GM21381 (cell line): ENCODE measurements around the gene RBM26.

Source experiments
- ATAC-seq: cut with Tn5 transposase; IDR thresholded peaks from one replicate; pipeline ENCODE4 v1.9.1; 2021; ENCODE audit warnings: mild to moderate bottlenecking, moderate library complexity; ENCODE audit not compliant: unreplicated experiment

RBM26 gene

DNA sequence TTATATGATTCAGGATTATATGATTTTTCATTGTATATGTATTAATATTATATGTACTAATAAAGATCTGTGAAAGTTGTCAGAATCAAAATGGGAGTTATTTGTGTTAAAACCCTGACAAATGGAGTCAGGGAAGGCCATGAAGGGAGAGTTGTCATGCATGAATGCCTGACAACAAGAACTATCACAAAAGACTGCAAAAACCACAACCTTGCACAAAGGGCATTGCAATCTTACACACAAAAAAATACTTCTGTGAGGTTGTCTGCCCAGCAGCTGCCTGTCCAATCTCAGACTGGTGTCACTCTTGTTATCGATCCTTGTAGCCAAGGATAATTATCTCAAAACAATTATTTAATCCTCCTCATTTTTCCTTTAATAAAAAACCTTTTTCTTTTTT is 21.2 kb upstream of the RBM26 start:
- ATAC-seq: no peak

- peak; percentile 75 for ATAC-seq
Observed at GRCh38 chr13:79423801-79424642, 18.0 kb upstream of the RBM26 start.

- ATAC-seq: no peak
Observed at GRCh38 chr13:79423340-79423739, 17.3 kb upstream of the RBM26 start.

GRCh38 chr13:79419365-79419764 is 13.3 kb upstream of the RBM26 start:
- ATAC-seq: no peak

- no peak for ATAC-seq
Observed at GRCh38 chr13:79417741-79418140, 11.7 kb upstream of the RBM26 start.

DNA sequence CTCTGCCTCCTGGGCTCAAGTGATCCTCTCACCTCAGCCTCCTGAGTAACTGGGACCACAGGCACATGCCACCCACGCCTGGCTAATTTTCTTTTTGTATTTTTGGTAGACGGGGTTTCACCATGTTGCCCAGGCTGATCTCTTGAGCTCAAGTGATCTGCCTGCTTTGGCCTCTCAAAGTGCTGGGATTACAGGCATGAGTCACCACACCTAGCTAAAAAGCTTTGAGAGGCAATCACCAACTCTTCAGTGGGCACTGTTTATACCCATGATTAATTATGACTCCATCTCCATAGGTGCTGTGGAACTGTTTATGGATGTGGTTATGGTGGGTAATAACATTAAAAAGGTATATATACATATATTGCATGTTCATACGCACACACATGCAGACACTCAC is 7.5 kb upstream of the RBM26 start:
- ATAC-seq: no peak

- ATAC-seq: no peak
Observed at GRCh38 chr13:79409828-79410227, 3.8 kb upstream of the RBM26 start.

DNA sequence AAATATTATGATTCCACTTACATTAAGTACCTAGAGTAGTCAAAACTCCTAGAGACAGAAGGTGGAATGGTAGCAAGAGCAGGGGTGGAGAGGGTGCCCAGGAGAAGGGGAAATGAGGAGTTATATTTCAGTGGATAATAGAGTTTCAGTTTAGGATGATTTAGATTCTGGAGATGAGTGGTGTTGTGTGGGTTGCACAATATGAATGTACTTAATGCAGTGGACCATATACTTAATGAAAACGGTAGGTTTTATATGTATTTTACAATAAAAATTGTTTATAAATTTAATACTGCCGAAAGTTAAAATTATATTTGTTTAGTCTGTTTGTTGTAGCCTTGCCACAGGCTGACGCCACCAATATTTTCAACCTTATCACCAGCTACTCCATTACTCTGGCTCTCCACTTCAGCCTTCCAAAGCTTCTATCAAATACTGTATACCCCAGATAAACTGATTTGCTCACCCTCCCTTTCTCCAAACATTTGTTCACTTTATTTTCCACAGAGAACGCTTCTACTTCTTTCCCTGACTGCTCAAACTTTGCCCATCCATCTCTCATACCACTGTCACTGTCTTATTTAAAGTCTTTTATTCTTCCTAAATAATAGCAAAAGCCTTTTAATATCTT is 1.4 kb upstream of the RBM26 start:
- ATAC-seq: no peak

GRCh38 chr13:79406597-79406908 is 498 bp upstream of the RBM26 start:
- peak; percentile 21 for ATAC-seq

GRCh38 chr13:79405501-79405830 is 589 bp downstream of the RBM26 start:
- peak; percentile 40 for ATAC-seq

DNA sequence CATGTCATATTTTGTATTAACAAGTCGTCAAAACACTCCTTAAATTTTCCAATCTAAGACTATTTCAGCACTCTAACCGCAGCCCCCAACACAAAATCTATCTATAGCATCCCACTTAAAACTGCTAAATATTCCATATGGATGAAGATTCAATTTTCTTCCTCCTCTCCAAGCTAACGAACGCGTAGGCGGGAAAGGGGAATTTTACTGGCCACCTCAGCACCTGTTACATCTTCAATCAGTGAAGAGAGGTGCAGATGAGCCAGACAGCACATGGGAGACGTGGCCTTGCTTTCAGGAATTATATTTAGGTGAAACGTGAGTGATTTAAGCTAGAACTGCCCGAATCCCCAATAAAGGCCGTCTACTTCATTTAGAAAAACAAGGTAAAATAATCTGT is 1.1 kb downstream of the RBM26 start:
- no peak for ATAC-seq

DNA sequence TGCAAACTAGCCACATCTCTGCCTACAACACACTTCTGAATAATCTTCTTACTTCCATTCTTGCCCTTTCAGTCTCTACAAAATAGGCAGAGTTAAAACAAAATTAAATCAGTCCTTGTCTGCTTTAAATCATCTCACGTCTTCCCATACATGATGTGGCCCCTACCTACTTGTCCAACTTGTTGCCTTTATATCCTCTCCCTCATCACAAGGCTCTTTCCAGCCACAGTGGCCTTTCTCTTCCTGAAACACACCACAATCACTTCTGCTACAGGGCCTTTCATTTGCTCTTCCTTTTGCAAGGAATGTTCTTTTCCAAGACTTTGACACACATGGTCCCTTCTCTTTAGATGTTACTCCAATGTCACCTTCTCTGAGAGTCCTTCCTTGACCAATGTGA is 1.7 kb downstream of the RBM26 start:
- no peak for ATAC-seq

GRCh38 chr13:79403113-79403512 is 2.9 kb downstream of the RBM26 start:
- ATAC-seq: no peak

GRCh38 chr13:79402679-79403078 is 3.4 kb downstream of the RBM26 start:
- ATAC-seq: no peak

DNA sequence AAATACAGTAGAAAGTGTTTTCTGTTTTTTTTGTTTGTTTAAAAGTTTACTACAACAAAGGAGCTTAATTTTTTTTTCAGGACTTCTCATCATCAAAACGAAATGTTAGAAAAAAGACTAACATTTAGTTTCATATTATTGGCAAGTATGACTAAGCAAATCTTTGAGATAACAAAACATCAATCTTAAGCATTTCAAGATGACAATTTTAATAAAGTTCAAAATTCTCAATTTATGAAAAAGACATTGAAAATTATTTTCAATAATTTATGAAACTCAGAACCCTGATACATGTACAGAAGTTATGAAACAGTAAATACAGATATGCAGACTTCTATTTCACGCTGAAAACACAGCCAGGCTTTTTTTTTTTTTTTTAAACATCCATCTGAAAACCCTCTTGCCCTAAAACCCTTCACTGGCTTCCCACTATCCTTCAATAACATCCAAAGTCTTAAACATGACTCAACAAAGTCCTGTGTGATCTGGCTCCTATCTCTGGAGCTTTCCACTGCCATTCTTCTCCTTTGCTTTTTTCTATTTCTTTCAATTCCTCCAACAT is 3.9 kb downstream of the RBM26 start:
- no peak for ATAC-seq

DNA sequence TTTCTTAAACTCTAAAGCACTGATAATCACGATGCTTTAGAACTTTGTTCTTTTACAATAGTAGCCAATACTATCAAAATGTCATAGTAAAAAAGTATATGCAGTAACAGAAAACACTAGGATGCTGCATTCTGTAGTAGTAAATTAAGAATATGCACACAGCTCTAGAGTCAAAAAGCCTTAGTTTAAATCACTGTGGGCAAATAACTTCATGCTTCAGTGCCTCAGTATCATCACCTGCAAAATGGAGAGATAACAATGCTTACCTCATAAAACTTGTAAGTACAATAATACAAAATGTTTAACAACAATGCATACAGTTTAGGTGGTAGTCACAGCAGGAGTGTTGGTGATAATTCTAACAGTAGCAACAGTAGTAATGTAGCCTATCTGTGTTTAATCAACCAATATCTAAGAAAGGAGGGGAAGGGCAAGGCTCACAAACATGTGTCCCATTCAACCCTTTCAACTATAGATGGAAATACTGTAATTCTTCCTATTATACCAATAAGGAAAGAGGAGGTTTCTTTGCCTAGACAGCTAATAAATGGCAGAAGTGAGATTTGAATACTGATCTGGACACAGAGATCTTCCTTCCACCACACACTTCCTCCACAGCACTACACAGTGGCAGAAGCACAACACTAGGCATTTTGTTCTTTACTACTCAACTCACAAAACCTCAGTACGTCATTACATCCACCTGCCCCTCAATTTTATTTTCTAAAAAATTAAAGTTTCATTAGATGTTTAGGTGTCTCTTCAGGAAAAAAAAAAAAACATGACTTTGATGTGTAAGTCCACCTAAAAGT is 4.6 kb downstream of the RBM26 start:
- peak; percentile 41 for ATAC-seq

- ATAC-seq: no peak
Observed at GRCh38 chr13:79398915-79399314, 7.1 kb downstream of the RBM26 start.

DNA sequence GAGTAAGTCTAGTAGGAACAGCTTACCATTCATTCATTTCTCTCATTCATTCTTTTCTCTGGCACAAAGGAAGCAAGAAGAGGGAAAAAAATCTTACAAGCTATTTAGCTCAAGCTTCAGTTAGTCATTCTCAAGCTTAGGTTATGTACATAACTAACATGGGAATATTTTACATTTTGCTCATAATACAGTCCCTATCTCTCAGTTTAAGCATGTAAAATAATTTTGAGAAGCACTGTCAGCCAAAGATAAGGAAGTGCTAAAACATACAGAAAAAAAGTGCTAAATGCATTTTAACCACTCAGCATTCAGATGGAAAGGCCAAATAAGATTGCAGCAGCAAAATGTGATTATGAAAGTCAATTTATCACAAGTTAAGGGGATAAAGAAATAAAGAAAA is 7.9 kb downstream of the RBM26 start:
- ATAC-seq: no peak

DNA sequence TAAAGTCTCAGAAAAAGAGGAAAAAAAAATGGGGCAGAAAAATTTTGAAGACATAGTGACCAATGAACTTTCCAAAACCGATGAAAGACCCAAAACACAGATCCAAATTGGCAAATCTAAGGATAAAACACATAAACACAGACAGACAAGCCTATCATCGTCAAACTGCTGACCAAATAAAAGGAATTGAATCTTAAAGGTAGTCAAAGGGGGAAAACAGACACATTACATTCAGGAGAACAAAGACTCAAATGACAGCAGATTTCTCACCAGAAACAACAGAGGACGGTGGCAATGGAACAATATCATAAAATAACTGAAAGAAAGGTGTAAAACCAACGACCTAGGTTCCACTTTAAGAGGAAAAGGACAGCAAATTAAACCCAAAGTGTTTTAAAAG is 10.2 kb downstream of the RBM26 start:
- no peak for ATAC-seq

DNA sequence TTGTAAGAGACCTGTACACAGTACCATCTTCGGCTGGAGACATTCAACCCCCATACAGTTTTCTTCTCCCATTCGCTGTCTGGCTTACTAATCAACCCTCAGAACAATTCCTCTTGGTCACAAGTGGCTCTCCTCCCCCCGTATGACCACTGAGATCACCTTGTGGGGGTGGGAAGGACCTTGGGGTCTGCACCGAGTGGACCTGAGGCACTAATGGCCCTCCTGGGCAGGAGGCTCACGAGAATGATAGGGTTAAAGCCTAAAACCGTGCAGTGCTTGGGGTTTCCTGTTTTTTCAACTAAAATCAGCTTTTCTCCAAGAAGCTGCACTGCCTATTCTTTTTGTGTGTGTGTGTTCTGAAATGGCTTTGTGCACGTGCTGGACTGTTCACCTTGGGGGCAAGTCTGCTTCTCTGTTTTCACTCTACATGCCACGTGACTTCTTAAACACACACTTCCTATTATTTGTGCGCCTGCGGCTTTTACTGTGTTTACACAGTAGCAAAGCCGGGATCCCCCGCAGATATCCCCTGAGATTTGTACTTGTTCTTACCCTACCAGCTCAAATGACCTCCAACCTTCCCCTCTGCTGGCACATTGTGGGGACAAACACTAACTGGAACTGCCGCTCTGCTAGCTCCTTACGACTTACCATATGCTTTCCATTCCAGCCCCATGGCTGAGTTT is 12.3 kb downstream of the RBM26 start:
- peak; percentile 74 for ATAC-seq

GRCh38 chr13:79392882-79393563 is 13.0 kb downstream of the RBM26 start:
- peak; percentile 36 for ATAC-seq
